Calu3 (cell line): ENCODE data around the gene IL6ST. TPM values are rescaled to one million over a fixed set of nuclear protein-coding genes. Genes with fewer than 3 reads are reported as not detected.
"Not testable (repeated sequence)": the region's sequence is repeated elsewhere in the genome, so short reads cannot be mapped to it uniquely, and the experiment has no call there.

Experiments
- BruUV-seq: library from RNA; stranded (reverse); fragments of 400-500 nt; replicated peaks from 2 replicates; lab custom pipeline; 2021; lab: Mats Ljungman, UMichigan
- CTCF ChIA-PET: fragments of 300-600 bp; sonication (Branson Sonifier 250); formaldehyde crosslinking; loops from one replicate; lab custom pipeline; 2022; ENCODE audit warnings: antibody characterized with exemption; lab: Charles Lee
- DNase-seq: peaks from one replicate; pipeline ENCODE4 v3.0.0; 2022
- H3K27ac Mint-ChIP-seq: one replicate; pipeline ENCODE4 v1.8.0; 2022; ENCODE audit warnings: mixed read lengths; ENCODE audit not compliant: unreplicated experiment
- H3K27me3 Mint-ChIP-seq: one replicate; pipeline ENCODE4 v1.8.0; 2022; ENCODE audit warnings: mixed read lengths; ENCODE audit not compliant: unreplicated experiment
- H3K36me3 Mint-ChIP-seq: one replicate; pipeline ENCODE4 v1.8.0; 2022; ENCODE audit warnings: mild to moderate bottlenecking, moderate library complexity, mixed read lengths; ENCODE audit not compliant: insufficient read depth, unreplicated experiment
- H3K4me1 Mint-ChIP-seq: one replicate; pipeline ENCODE4 v1.8.0; 2022; ENCODE audit warnings: mild to moderate bottlenecking, low read depth, mixed read lengths; ENCODE audit not compliant: unreplicated experiment
- H3K4me3 Mint-ChIP-seq: one replicate; pipeline ENCODE4 v1.8.0; 2022; ENCODE audit warnings: mild to moderate bottlenecking, low read depth, moderate library complexity, mixed read lengths; ENCODE audit not compliant: unreplicated experiment
- H3K9me3 Mint-ChIP-seq: one replicate; pipeline ENCODE4 v1.8.0; 2022; ENCODE audit warnings: low read depth, mixed read lengths; ENCODE audit not compliant: unreplicated experiment
- CTCF ChIP-seq: fragments of 200-600 bp; IDR thresholded peaks from one replicate; pipeline ENCODE4 v1.8.0; 2022; ENCODE audit warnings: antibody characterized with exemption; ENCODE audit not compliant: unreplicated experiment
- intact Hi-C: fragments of 100-400 bp; cut with micrococcal nuclease; formaldehyde crosslinking; loops from one replicate; pipeline ENCODE4 v1.10.0; 2022; ENCODE audit not compliant: unreplicated experiment
- total RNA-seq: library from RNA; stranded (reverse); gene quantifications from 2 replicates; pipeline ENCODE4 v1.2.3, GENCODE V29; 2022

The IL6ST gene
- total RNA-seq, 1 experiment from 2014 or later: 100 TPM

GRCh38 chr5:56024810-56025150 lies 30.0 kb upstream of the IL6ST start:
- CTCF ChIA-PET: no interaction called here
- H3K36me3 Mint-ChIP-seq: no peaks in the 10 kb centered on the region
- intact Hi-C loops: no loop called here
- no peaks in the 10 kb centered on the region for H3K27me3 Mint-ChIP-seq
- H3K4me1 Mint-ChIP-seq: no peaks in the 10 kb centered on the region
- no peak overlapping the region for H3K27ac Mint-ChIP-seq
- no TSS peak for BruUV-seq
- no peak for DNase-seq
- H3K9me3 Mint-ChIP-seq: no peaks in the 10 kb centered on the region
- no peak overlapping the region for H3K4me3 Mint-ChIP-seq
- no peak for TF ChIP-seq CTCF

GRCh38 chr5:56023296-56023695 lies 28.5 kb upstream of the IL6ST start:
- intact Hi-C loops: no loop called here
- Mint-ChIP-seq H3K27me3 (no peaks in the 10 kb centered on the region), H3K4me1 (no peaks in the 10 kb centered on the region), H3K4me3 (no peak overlapping the region), H3K36me3 (no peaks in the 10 kb centered on the region), H3K9me3 (no peaks in the 10 kb centered on the region), H3K27ac (peak overlapping the region; percentile 23)
- CTCF ChIA-PET: interaction anchor here (0.5 kb wide), 1 partner anchor 49 kb away, joined by 3 read pairs; no protein-coding TSS in a partner anchor
- no TSS peak for BruUV-seq
- no peak for TF ChIP-seq CTCF
- no peak for DNase-seq

- no peaks in the 10 kb centered on the region for H3K9me3 Mint-ChIP-seq
- TF ChIP-seq CTCF: no peak
- no peaks in the 10 kb centered on the region for H3K4me1 Mint-ChIP-seq
- no peaks in the 10 kb centered on the region for H3K27me3 Mint-ChIP-seq
- DNase-seq: no peak
- BruUV-seq: no TSS peak
- H3K36me3 Mint-ChIP-seq: no peaks in the 10 kb centered on the region
- intact Hi-C loops: no loop called here
- CTCF ChIA-PET: no interaction called here
- no peak overlapping the region for H3K27ac Mint-ChIP-seq
- H3K4me3 Mint-ChIP-seq: no peak overlapping the region
Observed at GRCh38 chr5:56019306-56020272, 24.8 kb upstream of the IL6ST start.

- CTCF ChIA-PET: no interaction called here
- no peak for TF ChIP-seq CTCF
Observed at GRCh38 chr5:56018832-56019231, 24.1 kb upstream of the IL6ST start.

GRCh38 chr5:56014701-56015100 lies 19.9 kb upstream of the IL6ST start:
- H3K9me3 Mint-ChIP-seq, DNase-seq, intact Hi-C loops, H3K27me3 Mint-ChIP-seq, BruUV-seq, H3K4me1 Mint-ChIP-seq, H3K27ac Mint-ChIP-seq, H3K4me3 Mint-ChIP-seq, H3K36me3 Mint-ChIP-seq, CTCF ChIA-PET: not testable (repeated sequence)

More at GRCh38 chr5:56018832-56019231, 24.1 kb upstream of the IL6ST start:
- no peaks in the 10 kb centered on the region for H3K27me3 Mint-ChIP-seq
- no peak overlapping the region for H3K27ac Mint-ChIP-seq
- H3K4me1 Mint-ChIP-seq: no peaks in the 10 kb centered on the region
- no peaks in the 10 kb centered on the region for H3K9me3 Mint-ChIP-seq
- intact Hi-C loops: no loop called here
- no peaks in the 10 kb centered on the region for H3K36me3 Mint-ChIP-seq
- no peak overlapping the region for H3K4me3 Mint-ChIP-seq
- BruUV-seq: no TSS peak
- no peak for DNase-seq

GRCh38 chr5:56013939-56014338 lies 19.2 kb upstream of the IL6ST start:
- H3K36me3 Mint-ChIP-seq, intact Hi-C loops: not testable (repeated sequence)

More at GRCh38 chr5:56013939-56014338, 19.2 kb upstream of the IL6ST start:
- H3K4me1 Mint-ChIP-seq, H3K27me3 Mint-ChIP-seq, H3K9me3 Mint-ChIP-seq, CTCF ChIA-PET, BruUV-seq, H3K4me3 Mint-ChIP-seq, H3K27ac Mint-ChIP-seq, DNase-seq: not testable (repeated sequence)
